Activated CD4-positive, alpha-beta memory T cell treated with anti-CD3 and anti-CD28 coated beads for 36 hours (primary cell): ENCODE data around the gene MICU2. TPM values are rescaled to one million over a fixed set of nuclear protein-coding genes. Genes with fewer than 3 reads are reported as not detected.

Source experiments
- CTCF ChIA-PET: fragments of 350-600 bp; sonication (Branson Sonifier 250); formaldehyde crosslinking; loops from one replicate; lab custom pipeline; 2021; ENCODE audit warnings: antibody characterized with exemption, inconsistent platforms; lab: Charles Lee
- POLR2A ChIA-PET: fragments of 350-600 bp; sonication (Branson Sonifier 250); formaldehyde crosslinking; loops from one replicate; lab custom pipeline; 2021; ENCODE audit warnings: antibody characterized with exemption; lab: Charles Lee
- DNase-seq: peaks from one replicate; pipeline ENCODE4 v3.0.0-alpha.2; 2020
- H3K27ac Mint-ChIP-seq: one replicate; pipeline ENCODE4 v1.8.0; 2021; ENCODE audit warnings: mixed read lengths
- H3K27me3 Mint-ChIP-seq: one replicate; pipeline ENCODE4 v1.8.0; 2021; ENCODE audit warnings: mixed read lengths
- H3K36me3 Mint-ChIP-seq: one replicate; pipeline ENCODE4 v1.8.0; 2021; ENCODE audit warnings: mixed read lengths
- H3K4me1 Mint-ChIP-seq: one replicate; pipeline ENCODE4 v1.8.0; 2021; ENCODE audit warnings: low read depth, mixed read lengths
- H3K4me3 Mint-ChIP-seq: one replicate; pipeline ENCODE4 v1.8.0; 2021; ENCODE audit warnings: mild to moderate bottlenecking, mixed read lengths
- H3K9me3 Mint-ChIP-seq: one replicate; pipeline ENCODE4 v1.8.0; 2021; ENCODE audit warnings: mixed read lengths
- intact Hi-C: fragments of 100-400 bp; cut with micrococcal nuclease; formaldehyde crosslinking; loops from one replicate; pipeline ENCODE4 v1.15.1; 2023
- total RNA-seq, 2 experiments: library from RNA; stranded (reverse); gene quantifications; one replicate each; pipeline ENCODE4 v1.2.3, GENCODE V29; 2021

The MICU2 gene
- total RNA-seq, 2 experiments from 2014 or later, result 32.6 to 33.3 TPM

GRCh38 chr13:21541271-21541670 lies 62.7 kb downstream of the MICU2 start:
- Mint-ChIP-seq H3K27ac (no peak overlapping the region), H3K36me3 (peaks cover 19% of the 10 kb centered on the region), H3K27me3 (no peaks in the 10 kb centered on the region), H3K4me3 (no peak overlapping the region), H3K9me3 (no peaks in the 10 kb centered on the region), H3K4me1 (peaks cover 29% of the 10 kb centered on the region)
- intact Hi-C loops, result no loop called here
- ChIA-PET CTCF (no interaction called here), POLR2A (no interaction called here)
- DNase-seq, result no peak

GRCh38 chr13:21539687-21540086 lies 64.3 kb downstream of the MICU2 start:
- no peaks in the 10 kb centered on the region for H3K27me3 Mint-ChIP-seq
- H3K27ac Mint-ChIP-seq, result no peak overlapping the region
- no peaks in the 10 kb centered on the region for H3K9me3 Mint-ChIP-seq
- no peak for DNase-seq
- intact Hi-C loops, result no loop called here
- ChIA-PET POLR2A (interaction anchor here (0.9 kb wide), 1 partner anchor 8 kb away, joined by 3 read pairs; no protein-coding TSS in a partner anchor), CTCF (no interaction called here)
- H3K4me1 Mint-ChIP-seq, result peaks cover 25% of the 10 kb centered on the region
- H3K36me3 Mint-ChIP-seq, result peaks cover 15% of the 10 kb centered on the region
- H3K4me3 Mint-ChIP-seq, result no peak overlapping the region

GRCh38 chr13:21538753-21539152 lies 65.2 kb downstream of the MICU2 start:
- DNase-seq, result no peak
- Mint-ChIP-seq H3K4me3 (no peak overlapping the region), H3K36me3 (peaks cover 11% of the 10 kb centered on the region), H3K27ac (no peak overlapping the region), H3K4me1 (peaks cover 19% of the 10 kb centered on the region), H3K27me3 (no peaks in the 10 kb centered on the region), H3K9me3 (no peaks in the 10 kb centered on the region)
- intact Hi-C loops, result no loop called here
- POLR2A ChIA-PET, result no interaction called here
- CTCF ChIA-PET, result no interaction called here

GRCh38 chr13:21538280-21538679 lies 65.7 kb downstream of the MICU2 start:
- no peaks in the 10 kb centered on the region for H3K27me3 Mint-ChIP-seq
- no peak overlapping the region for H3K4me3 Mint-ChIP-seq
- peaks cover 18% of the 10 kb centered on the region for H3K4me1 Mint-ChIP-seq
- ChIA-PET CTCF (no interaction called here), POLR2A (no interaction called here)
- no peaks in the 10 kb centered on the region for H3K9me3 Mint-ChIP-seq
- intact Hi-C loops, result no loop called here
- H3K27ac Mint-ChIP-seq, result no peak overlapping the region
- H3K36me3 Mint-ChIP-seq, result peaks cover 11% of the 10 kb centered on the region
- DNase-seq, result no peak

- no peak overlapping the region for H3K4me3 Mint-ChIP-seq
- ChIA-PET CTCF (interaction anchor here (1.2 kb wide), 1 partner anchor 21 kb away, joined by 4 read pairs; no protein-coding TSS in a partner anchor), POLR2A (no interaction called here)
- H3K27ac Mint-ChIP-seq, result no peak overlapping the region
- no peaks in the 10 kb centered on the region for H3K27me3 Mint-ChIP-seq
- no peak for DNase-seq
- peaks cover 16% of the 10 kb centered on the region for H3K4me1 Mint-ChIP-seq
- peaks cover 11% of the 10 kb centered on the region for H3K36me3 Mint-ChIP-seq
- intact Hi-C loops, result no loop called here
- H3K9me3 Mint-ChIP-seq, result no peaks in the 10 kb centered on the region
These were observed 66.9 kb downstream of the MICU2 start for GRCh38 chr13:21537105-21537504.

GRCh38 chr13:21534760-21535159 lies 69.2 kb downstream of the MICU2 start:
- POLR2A ChIA-PET, result no interaction called here
- Mint-ChIP-seq H3K4me3 (no peak overlapping the region), H3K36me3 (peaks cover 11% of the 10 kb centered on the region), H3K4me1 (peaks cover 12% of the 10 kb centered on the region), H3K27ac (no peak overlapping the region), H3K9me3 (no peaks in the 10 kb centered on the region), H3K27me3 (no peaks in the 10 kb centered on the region)
- intact Hi-C loops, result no loop called here
- CTCF ChIA-PET, result no interaction called here
- no peak for DNase-seq

- intact Hi-C loops, result no loop called here
- H3K27ac Mint-ChIP-seq, result no peak overlapping the region
- H3K4me1 Mint-ChIP-seq, result peaks cover 5% of the 10 kb centered on the region
- ChIA-PET POLR2A (interaction anchor here (0.6 kb wide), 1 partner anchor 8 kb away, joined by 3 read pairs; no protein-coding TSS in a partner anchor), CTCF (no interaction called here)
- no peak overlapping the region for H3K4me3 Mint-ChIP-seq
- DNase-seq, result no peak
- no peaks in the 10 kb centered on the region for H3K9me3 Mint-ChIP-seq
- peaks cover 3% of the 10 kb centered on the region for H3K36me3 Mint-ChIP-seq
- no peaks in the 10 kb centered on the region for H3K27me3 Mint-ChIP-seq
These were observed 72.5 kb downstream of the MICU2 start for GRCh38 chr13:21531455-21531854.

DNA sequence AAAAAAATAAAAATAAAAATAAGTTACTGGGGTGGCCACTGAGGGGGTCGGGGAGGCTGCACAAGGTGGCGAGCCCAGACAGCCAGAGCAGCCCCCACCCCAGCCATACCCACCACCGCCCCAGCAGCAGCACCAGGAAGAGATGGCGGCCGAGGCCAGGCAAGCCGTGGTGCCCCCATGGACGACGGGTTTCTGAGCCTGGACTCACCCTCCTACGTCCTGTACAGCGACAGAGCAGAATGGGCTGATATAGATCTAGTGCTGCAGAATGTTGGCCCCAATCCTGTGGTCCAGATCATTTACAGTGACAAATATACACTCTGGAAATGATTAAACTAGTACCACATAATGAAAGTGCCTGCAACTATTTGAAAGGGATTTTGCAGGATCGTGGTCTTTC lies 73.3 kb downstream of the MICU2 start:
- H3K9me3 Mint-ChIP-seq, result no peaks in the 10 kb centered on the region
- no peaks in the 10 kb centered on the region for H3K27me3 Mint-ChIP-seq
- peaks cover 4% of the 10 kb centered on the region for H3K36me3 Mint-ChIP-seq
- peaks cover 5% of the 10 kb centered on the region for H3K4me1 Mint-ChIP-seq
- H3K27ac Mint-ChIP-seq, result no peak overlapping the region
- DNase-seq, result no peak
- POLR2A ChIA-PET, result no interaction called here
- CTCF ChIA-PET, result no interaction called here
- intact Hi-C loops, result no loop called here
- no peak overlapping the region for H3K4me3 Mint-ChIP-seq

GRCh38 chr13:21529146-21529893 lies 74.7 kb downstream of the MICU2 start:
- intact Hi-C loops, result no loop called here
- no peak for DNase-seq
- no peak overlapping the region for H3K27ac Mint-ChIP-seq
- H3K27me3 Mint-ChIP-seq, result no peaks in the 10 kb centered on the region
- peaks cover 4% of the 10 kb centered on the region for H3K36me3 Mint-ChIP-seq
- peaks cover 5% of the 10 kb centered on the region for H3K4me1 Mint-ChIP-seq
- ChIA-PET CTCF (no interaction called here), POLR2A (no interaction called here)
- H3K4me3 Mint-ChIP-seq, result no peak overlapping the region
- H3K9me3 Mint-ChIP-seq, result no peaks in the 10 kb centered on the region

DNA sequence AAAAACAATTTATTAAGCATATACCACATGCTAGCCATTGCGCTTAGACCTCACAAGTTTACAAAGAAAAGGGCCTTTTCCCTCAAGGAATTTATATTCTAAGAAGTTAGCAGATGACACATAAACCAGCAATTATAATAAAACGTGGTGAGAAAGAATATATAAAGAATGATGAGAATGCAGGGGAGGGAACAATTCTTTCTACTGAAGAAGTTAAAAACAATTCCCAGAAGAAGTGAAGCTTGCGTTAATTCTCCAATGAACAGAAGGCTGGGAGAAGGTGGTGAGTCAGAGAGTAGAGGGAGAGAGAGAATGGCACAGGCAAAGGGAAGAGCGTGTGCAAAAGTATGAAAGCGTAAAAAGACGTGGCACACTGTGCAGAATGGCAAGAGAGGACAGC lies 75.4 kb downstream of the MICU2 start:
- H3K4me1 Mint-ChIP-seq, result peaks cover 5% of the 10 kb centered on the region
- POLR2A ChIA-PET, result no interaction called here

GRCh38 chr13:21526707-21527540 lies 77.0 kb downstream of the MICU2 start:
- Mint-ChIP-seq H3K4me1 (peaks cover 5% of the 10 kb centered on the region), H3K4me3 (no peak overlapping the region), H3K36me3 (peaks cover 6% of the 10 kb centered on the region), H3K9me3 (no peaks in the 10 kb centered on the region), H3K27me3 (no peaks in the 10 kb centered on the region), H3K27ac (no peak overlapping the region)
- DNase-seq, result no peak
- ChIA-PET POLR2A (interaction anchor here (0.6 kb wide), 1 partner anchor 216 kb away, joined by 4 read pairs; no protein-coding TSS in a partner anchor), CTCF (no interaction called here)
- intact Hi-C loops, result no loop called here

More for the DNA sequence above, 75.4 kb downstream of the MICU2 start:
- intact Hi-C loops, result no loop called here
- Mint-ChIP-seq H3K27ac (no peak overlapping the region), H3K27me3 (no peaks in the 10 kb centered on the region), H3K9me3 (no peaks in the 10 kb centered on the region), H3K36me3 (peaks cover 6% of the 10 kb centered on the region), H3K4me3 (no peak overlapping the region)
- no peak for DNase-seq
- CTCF ChIA-PET, result no interaction called here

DNA sequence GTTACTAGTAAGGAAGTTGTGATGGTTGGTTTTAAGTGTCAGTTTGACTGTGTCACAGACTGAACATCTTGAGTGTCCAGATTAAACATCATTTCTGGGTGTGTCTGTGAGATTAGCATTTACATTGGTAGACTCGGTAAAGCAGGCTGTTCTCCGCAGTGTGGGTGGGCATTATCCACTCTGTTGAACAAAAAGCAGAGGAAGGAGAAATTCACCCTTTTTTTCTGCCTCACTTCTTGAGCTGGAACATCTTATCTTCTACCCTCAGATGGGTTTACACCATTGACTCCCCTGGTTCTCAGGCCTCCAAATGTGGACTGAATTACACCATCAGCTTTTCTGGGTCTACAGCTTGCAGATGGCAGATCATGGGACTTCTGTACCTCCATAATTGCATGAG lies 81.1 kb downstream of the MICU2 start:
- Mint-ChIP-seq H3K36me3 (peaks cover 9% of the 10 kb centered on the region), H3K4me3 (no peak overlapping the region)
- CTCF ChIA-PET, result no interaction called here

More for the DNA sequence above, 81.1 kb downstream of the MICU2 start:
- Mint-ChIP-seq H3K9me3 (no peaks in the 10 kb centered on the region), H3K27ac (no peak overlapping the region), H3K27me3 (no peaks in the 10 kb centered on the region), H3K4me1 (no peaks in the 10 kb centered on the region)
- DNase-seq, result no peak
- intact Hi-C loops, result no loop called here
- POLR2A ChIA-PET, result no interaction called here
